OCI-M1 (cell line): ENCODE data around the gene ZBTB47.

Experiments used
- DNase-seq: peaks from one replicate; lab custom pipeline; 2025; lab: John Stamatoyannopoulos, UW

Gene ZBTB47

DNA sequence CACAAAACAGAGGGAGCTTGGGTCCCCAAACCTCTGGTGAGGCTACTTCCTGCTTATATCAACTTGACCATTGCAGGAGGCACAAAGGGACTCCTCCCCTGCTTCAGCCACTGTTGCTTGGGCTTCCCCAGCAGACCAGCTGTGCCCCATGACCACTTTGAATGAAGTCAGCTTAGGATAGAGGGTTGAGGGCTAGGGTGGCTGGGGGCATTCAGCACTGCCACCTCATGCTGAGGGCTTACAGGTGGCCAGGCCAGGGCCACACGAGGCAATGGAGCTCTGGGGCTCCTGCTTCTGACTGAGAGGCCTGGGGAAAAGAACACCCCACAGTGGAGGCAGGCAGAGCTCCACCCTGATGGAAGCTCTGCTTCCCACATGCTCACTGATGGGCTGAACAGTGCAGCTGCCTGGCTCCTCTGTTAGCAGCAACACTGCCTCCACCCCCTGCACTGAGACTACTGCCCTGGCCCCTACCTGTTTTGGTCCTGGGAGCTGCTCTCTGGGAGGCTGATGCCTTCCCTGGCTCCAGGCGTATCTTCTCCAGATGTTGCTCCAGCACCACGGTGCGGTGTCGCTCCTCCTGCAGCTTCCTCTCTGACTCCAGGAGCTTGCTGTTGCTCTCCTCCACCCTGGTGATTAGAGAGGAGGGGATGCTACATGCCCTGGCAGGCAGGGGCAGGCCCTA lies 59.3 kb downstream of the ZBTB47 start:
- no peak for DNase-seq

GRCh38 chr3:42713747-42714146 lies 60.2 kb downstream of the ZBTB47 start:
- no peak for DNase-seq

DNA sequence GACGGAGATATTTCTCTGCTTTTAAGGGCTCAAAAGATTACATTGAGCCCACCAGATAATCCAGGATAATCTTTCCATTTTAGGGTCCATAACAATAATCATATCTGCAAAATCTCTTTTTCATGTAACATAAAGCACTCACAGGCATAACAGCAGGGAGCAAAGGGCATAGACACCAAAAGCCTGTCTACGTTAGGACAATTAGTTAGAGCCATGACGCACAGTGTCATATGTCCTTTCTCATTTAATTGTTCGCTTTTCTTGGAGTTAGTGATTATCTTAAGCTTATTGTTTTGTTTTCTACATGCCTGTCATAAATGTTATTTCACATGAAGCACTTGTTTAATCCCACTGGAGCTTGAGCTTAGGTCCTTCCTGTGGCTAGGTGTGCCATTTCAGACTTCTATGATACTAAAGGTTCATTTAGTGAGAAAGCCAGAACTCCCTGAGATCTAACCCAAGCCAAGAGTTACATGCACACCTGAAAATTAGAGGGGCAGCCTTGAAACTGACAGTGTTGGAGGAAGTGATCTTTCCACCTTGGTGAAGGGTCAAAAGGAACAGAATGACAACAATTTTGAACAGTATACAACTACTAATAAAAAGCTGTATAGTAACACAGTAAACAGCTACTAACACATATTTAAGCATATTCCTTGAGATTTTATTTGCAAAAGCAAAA lies 60.8 kb downstream of the ZBTB47 start:
- no peak for DNase-seq
